Stromal cell of bone marrow (primary cell): ENCODE measurements around the gene RMC1.
"Not testable (repeated sequence)": the region's sequence is repeated elsewhere in the genome, so short reads cannot be mapped to it uniquely, and the experiment has no call there.

ENCODE experiments used
- DNase-seq: peaks from one replicate; pipeline ENCODE4 v3.0.0-alpha.2; 2012; ENCODE audit warnings: low read depth

The RMC1 gene

DNA sequence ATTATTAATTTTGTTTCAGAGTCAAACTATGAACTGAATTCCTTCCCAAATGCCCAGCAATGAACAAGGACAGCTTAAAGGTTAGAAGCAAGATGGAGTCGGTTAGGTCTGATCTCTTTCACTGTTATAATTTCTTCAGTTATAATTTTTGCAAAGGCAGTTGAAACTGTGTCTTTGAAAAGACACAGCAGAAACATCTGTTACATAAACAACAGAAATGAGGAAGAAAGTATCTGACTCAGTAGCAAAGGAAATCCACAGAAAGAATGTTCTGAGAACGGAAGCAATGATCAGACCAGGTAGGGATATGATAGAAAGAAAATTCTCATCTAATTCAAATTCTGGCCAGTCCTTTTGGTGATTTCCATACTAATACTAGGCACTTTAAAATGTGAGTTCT is 5.2 kb upstream of the RMC1 start:
- DNase-seq = no peak

DNA sequence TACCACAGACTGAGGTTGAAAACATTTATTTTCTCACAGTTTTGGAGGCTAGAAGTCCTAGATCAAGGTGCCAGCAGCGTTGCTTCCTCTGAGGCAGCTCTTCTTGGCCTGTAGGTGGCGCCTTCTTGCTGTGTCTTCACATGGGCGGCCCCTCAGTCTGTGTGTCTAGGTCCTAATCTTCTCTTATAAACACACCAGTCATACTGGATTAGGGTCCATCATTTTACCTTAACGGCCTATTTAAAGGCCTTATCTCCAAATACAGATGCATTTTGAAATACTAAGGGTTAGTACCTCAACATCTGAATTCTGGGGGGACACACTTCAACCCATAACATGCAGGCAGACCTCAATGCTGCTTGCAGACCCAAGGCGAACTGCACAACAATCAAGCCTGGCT is 4.4 kb upstream of the RMC1 start:
- peak; percentile 57 for DNase-seq

DNA sequence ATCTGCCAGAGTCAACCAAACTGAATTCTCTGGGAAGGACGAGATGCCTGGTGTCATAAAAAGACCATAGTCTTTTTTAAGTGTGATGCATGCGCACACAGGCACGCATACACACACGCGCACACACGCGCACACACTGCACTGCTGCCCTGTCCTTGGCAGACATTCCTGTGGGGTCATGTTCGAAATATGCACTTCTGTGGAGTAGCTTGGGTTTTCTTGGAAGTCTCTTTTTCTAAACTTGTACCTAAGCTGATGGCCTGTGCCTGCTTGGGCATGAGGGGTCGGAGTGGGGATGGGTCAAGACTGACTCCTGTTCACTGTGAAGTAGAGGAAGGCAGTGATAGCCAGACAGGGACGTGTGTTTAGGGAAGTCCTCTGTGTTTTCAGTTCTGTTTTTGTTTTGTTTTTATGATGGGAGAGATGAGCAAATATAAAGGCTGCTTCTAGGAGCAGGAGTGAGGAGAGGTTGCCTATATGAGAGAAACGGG is 4.0 kb upstream of the RMC1 start:
- peak; percentile 36 for DNase-seq

DNA sequence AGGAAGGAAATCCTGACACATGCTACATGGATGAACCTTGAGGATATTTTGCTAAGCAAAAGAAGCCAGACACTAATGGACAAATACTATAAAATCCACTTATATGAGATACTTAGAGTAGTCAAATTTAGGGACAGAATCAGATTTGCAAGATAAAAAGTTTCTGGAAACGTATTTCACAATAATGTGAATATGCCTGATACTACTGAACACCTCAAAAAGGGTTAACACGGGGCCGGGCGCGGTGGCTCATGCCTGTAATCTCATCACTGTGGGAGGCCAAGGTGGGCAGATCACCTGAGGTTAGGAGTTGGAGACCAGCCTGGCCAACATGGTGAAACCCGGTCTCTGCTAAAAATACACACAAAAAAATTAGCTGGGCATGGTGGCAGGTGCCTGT is 1.7 kb upstream of the RMC1 start:
- no peak for DNase-seq

DNA sequence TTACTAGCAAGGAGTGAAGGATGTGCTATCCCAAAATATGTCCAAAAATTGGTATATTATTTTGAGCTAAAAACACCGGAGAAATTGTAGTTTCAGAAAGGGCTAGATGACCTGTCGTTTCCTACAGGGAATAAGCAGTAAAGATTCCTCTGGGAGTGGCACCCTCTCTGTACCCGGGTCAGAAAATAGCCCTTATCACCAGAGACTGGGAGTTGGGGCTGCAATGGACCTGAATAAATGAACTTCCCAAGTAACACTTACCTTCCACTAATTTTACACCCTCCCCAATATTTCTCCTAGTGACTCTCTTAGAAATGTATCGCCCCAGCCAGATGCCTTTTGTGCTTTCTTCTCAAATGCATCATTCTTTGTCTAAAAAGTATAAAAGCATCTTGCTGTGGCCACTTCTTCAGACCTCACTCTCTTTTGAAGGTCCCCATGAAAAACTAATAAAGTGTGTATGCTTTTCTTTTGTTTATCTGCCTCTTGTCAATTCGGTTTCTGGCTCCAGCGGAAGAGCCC is 734 bp upstream of the RMC1 start:
- DNase-seq = no peak

DNA sequence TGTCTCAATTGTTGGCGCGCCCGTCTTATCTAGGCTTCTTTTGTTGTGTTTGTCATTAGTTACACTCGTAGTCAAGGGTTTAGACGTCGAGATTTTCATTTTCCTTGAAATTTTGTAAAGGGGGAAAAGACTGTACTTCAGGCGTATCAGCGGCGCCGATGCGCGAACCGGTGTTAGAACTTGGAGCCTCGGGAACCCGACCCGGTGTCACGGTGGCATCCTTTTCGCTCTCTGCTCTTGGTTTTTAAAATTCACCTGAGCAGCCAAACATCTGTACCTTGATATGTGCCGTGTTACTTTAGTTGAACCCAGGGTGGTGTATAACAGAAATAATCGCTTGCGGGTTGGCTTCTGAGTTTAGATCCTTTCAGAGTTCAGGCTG is 643 bp downstream of the RMC1 start:
- DNase-seq = no peak

DNA sequence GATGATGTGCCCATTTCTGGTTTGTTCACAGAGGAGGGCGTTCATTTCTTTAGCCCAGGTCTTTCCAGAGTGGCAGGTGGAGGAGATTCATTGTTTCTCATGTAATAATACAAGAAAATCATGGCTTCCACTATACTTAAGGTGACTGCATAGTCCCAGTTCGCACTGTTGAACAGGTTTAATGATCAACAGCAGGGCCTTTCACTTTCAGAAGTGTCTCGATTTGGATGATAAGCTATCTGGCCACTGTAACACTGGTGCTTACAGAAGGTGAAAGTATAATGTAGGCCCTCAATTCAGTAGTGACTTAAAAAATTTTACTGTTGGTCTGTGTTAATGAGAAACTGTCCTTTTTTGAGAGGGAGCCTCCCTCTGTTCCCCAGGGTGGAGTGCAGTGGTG is 1.4 kb downstream of the RMC1 start:
- no peak for DNase-seq

DNA sequence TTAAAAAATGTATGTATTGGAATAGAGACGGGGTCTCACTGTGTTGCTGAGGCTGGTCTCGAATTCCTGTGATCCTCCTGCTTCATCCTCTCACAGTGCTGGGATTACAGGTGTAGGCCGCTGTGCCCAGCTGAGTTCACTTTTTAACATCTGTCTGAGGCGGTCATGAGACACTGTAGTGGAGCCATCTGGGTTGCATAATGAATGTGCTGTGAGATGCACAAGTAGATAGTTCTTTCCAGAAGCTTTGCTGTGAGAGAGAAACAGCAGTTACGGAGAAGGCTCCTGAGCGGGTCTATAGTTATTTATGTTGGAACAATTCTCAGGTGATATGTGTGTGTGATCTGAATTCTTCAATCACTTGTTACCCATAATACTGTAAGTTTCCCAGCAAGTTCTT is 3.1 kb downstream of the RMC1 start:
- DNase-seq = no peak

DNA sequence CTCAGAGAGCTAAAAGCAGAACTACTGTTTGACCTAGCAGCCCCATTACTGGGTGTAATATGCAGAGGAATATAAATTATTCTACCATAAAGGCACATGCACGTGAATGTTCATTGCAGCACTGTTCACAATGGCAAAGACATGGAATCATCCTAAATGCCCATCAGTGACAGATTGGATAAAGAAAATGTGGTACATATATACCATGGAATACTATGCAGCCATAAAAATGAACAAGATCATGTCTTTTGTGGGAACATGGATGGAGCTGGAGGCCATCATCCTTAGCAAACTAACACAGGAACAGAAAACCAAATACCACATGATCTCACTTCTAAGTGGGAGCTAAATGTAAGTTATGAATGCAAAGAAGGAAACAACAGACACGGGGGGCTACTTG is 7.6 kb downstream of the RMC1 start:
- DNase-seq = not testable (repeated sequence)

DNA sequence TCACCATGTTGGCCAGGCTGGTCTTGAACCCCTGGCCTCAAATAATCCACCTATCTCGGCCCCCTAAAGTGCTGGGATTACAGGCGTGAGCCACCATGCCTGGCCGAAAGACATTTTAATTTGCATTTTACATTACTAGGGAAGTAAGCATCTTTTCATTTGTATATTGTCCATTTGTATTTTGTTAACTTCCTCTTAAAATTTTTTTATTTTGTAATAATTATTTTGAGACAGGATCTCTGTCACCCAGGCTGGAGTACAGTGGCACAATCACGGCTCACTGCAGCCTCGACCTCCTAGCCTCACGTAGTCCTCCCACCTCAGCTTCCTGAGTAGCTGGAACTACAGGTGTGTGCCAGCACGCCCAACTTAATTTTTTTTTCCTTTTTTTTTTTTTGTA is 8.9 kb downstream of the RMC1 start:
- not testable (repeated sequence) for DNase-seq

DNA sequence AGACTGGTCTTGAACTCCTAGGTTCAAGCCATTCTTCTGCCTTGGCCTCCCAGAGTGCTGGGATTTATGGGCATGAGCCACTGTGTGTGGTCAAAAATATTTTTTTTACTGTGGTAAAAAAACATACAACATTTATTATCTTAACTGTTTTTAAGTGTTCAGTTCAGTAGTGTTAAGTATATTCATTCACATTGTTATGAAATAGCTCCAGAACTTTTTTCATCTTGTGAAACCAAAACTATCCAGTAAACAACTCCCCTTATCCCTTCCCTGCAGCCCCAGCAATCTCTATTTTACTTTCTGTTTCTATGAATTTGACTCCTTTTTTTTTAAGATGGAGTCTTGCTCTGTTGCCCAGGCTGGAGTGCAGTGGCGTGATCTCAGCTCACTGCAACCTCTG is 9.3 kb downstream of the RMC1 start:
- DNase-seq = no peak

DNA sequence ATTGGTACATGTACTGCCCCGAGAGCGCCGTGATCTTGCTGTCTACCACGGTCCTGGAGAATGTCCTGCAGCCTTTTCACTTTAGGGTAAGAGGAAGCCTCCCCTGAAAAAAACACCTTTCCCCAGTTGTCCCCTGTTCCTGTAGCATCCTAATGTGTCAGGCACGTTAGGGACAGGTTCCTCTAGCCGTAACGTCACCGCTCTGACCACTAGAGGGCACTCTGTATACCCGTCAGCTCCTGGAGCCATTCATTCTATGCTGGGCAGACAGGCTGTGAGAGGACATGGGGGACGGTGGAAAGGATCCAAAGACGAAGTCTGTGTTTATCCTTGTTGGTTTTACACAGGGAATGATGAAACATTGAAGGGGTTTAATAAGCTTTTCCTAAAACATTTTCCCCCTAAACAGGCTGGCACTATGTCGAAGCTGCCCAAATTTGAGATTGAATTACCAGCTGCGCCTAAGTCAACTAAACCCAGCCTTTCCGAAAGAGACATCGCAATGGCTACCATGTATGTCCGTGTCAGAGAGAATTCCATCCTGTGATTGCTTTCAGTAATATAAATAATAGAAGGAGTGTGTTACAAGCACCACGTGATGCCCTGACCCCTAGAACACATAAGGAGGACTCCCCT is 12.7 kb downstream of the RMC1 start:
- DNase-seq = peak; percentile 43

DNA sequence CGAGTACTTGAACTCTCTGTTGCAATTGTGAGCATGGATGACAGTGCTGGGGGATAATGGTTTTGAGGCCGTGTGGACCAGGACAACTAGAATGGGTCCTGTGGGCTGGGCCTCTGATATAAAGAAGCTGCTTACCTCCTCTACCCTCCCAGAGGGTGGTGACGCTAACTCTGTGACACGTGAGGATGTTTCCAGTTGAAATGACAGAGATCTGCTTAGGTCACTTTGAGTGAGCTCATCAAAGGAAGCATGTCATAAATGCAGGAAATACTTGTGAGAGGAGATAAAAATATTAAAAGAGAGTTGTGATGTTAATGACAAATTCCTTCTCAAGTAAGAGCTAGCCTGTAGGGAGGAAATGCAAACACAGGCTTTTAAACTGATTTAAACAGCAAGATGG is 16.4 kb downstream of the RMC1 start:
- DNase-seq = no peak

DNA sequence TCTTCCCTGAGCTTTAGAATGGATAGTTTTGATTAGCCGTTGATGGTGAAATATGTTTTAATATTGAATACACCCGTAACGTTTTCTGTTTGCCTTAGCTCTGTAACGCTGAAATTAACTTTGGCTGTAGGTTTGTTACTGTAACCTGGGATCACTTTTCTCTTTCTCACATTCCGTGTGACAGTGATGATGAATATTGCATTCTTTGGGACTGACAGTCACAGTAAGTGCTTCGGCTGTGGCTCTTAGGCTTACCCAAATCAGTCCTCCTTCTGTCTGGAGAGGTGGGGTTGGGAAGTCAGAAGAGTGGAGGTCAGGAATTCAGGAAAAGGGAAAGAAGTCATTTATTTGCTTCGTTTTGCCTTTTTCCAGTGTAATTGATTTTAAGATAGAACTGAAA is 18.0 kb downstream of the RMC1 start:
- DNase-seq = no peak

DNA sequence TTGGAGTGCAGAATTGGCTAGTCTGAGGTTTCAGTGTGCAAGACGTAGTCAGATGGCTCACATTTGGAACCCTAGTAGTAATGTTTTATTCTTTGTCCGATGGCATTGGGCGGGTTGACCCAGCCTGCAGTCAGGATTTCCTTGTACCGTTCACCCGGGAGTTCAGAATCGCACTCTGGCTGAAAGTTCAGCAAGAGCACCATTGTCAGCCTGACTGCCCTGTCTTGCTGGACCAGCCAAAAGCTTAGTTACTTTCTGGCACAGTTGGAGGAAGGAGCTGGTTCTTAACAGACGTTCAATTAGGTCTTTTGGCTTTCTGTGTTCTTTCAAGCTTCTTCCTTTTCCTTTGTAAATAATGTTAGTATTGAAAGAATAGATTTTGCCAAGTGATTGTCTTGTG is 18.6 kb downstream of the RMC1 start:
- no peak for DNase-seq

DNA sequence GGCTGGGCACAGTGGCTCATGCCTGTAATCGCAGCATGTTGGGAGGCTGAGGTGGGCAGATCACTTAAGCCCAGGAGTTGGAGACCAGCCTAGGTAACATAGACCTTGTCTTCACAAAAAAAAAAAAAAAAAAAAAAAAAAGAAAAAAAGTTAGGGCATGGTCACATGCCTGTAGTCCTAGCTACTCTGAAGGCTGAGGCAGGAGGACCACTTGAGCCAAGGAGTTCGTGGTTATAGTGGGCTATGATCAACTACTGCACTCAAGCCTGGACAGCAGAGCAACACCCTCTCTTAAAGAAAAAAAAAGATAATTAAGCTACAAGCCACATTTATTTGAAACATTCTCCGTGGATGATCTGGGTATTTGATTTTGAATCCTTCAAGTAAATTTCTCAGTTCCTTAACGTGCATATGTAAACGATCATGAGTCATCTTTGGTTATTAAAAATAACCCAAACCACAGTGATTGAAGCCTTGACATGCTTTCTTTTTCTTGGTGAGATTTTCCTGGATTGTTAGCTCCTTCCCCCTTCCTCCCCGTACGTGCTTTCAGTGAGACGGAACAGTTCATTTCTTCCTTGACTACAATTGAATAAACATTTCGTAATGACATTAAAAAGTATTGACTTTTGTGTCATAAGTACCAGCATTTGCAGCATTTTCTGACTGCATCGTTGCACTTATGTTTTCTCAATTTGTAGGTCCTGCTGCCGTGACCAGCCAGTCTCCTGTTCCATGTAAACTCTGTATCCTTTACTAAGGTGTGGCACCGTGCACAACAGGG is 20.3 kb downstream of the RMC1 start:
- peak; percentile 72 for DNase-seq

DNA sequence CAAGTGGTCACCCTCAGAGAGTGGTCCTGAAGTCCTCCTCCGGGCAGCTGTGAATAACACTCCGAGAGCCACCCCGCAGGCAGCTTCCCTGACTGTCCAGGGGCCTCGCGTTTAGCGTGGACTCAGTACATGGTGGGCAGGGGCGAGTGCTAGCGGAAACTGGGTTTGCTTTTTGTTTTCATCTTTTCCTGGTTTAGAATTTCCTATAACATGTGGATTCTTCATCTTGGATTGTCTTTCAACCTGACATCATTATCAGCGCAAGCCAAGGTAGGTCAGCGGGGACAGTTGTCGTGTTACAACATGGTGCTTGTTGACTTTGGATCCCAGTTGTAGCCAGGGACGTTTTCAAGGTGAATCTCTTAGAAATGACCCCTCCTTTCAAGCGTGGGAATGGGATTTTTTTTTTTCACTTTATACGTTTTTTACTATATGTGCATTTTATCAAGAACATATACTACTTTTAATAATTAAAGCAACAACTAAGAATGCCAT is 20.9 kb downstream of the RMC1 start:
- DNase-seq = no peak

DNA sequence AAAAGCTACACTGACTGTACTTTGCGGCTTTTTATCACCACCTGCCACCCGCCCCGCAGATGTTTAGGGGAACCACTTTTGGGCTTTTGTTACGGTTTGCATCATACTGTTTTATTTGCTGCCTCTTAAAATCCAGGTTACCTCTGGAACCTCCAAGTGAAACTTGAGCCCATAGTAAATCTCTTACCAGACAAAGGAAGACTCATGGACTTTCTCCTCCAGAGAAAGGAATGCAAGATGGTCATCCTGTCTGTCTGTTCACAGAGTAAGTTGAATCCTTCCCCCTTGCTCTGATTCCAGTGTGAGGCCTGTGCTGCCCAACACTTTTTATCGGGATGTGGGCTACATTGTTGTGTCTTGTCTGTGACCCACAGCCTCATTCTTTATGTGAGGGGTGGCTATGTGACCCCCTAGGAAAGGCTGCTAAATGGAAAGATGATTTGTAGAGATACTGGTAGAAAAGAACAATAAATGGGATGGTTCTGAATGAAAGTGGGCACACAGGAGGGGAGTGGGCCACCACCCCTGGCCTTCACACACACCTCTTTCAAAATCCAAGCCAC is 23.3 kb downstream of the RMC1 start:
- DNase-seq = no peak

DNA sequence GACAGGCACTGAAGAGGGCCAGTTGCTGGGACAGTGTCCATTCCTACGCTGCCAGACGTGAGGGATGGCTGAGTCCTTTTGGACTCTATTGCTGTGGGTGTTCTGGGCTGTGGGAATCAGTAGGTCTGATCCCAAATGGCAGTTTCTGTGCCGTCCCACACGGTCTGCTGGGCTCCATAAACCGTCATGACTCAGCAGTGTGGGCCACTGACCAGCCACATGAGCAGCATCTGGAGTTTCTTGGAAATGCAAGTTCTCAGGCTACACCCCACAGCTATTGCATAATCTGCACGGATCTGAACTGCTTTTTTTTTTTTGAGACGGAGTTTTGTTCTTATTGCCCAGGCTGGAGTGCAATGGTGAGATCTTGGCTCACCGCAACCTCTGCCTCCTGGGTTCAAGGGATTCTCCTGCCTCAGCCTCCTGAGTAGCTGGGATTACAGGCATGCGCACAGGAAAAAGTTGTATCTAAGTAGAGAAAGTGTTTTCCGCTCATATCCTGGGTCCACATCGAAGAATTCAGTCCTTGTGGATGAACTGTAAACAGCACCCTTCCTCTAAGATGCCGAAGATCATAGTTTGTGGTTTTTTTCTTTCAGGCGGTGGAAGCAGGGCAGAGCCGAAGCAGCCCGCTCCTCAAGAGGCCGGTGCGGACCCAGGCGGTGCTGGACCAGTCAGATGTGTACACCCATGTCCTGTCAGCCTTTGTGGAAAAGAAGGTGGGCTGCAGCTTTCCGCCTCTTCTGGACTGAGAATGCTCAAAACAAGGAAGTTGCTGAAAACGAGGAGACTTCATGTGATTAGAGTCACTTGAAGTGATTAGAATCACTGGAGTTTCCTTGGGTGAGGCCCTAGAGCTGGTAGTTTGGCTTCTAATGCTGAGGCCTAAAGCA is 25.5 kb downstream of the RMC1 start:
- peak; percentile 73 for DNase-seq

DNA sequence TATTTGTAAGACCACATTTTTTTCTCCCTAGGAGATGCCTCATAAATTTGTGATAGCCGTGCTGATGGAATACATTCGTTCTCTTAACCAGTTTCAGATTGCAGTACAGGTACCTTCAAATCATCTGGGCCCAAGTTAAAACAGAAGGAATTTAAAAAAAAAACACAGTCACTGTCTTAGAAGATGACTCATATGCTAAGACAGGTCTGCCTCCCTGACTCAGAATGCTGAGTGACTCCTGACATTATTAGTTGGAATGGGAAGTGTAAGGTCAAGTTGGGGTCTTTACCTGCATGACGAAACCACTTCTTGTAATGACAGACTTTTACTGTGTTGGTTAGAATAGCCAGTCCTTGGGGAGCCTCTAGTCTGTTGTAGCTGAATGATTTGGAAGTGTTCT is 26.3 kb downstream of the RMC1 start:
- DNase-seq = no peak

DNA sequence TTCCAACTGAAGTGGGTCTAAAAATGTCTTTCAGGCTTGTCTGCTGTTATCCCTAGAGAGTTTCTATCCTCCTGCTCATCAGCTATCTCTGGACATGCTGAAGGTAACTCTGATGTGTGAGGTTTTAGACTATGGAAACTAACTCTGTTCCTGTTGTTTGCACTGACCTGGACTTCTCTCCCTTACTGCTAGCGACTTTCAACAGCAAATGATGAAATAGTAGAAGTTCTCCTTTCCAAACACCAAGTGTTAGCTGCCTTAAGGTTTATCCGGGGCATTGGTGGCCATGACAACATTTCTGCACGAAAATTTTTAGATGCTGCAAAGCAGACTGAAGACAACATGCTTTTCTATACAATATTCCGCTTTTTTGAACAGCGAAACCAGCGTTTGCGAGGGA is 26.9 kb downstream of the RMC1 start:
- no peak for DNase-seq

DNA sequence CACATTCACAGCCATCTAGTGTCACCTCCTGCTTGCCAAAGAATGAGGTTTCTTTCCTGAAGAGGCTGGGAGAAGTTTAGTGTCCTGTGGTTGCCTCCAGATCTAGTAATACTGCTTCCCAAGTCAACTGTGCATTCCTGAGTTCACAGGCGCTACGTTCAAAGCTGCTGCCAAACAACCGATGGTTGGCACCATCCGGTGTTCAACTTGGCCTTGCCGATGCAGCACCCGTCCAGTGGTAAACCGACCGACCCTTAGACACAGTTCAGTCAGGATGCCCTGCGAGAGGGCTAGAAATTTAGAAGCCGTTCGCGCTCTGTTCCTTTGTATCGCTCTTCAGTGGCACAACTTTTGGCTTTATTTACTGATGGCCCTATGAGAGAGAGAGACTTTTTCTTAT is 28.6 kb downstream of the RMC1 start:
- DNase-seq = no peak
